Stimulated activated CD8-positive, alpha-beta memory T cell treated with anti-CD3 and anti-CD28 coated beads, Interleukin-12 subunit alpha, Interleukin-12 subunit beta, amount 100 ng/mL, for 24 hours (primary cell): ENCODE data around the gene CITED2.
"Not testable (repeated sequence)": the region's sequence is repeated elsewhere in the genome, so short reads cannot be mapped to it uniquely, and the experiment has no call there.

Experiments
- DNase-seq: peaks from one replicate; pipeline ENCODE4 v3.0.0-alpha.2; 2020; ENCODE audit errors: extremely low read depth

The CITED2 gene

GRCh38 chr6:139364302-139364981 lies 10.0 kb downstream of the CITED2 start:
- DNase-seq: no peak

- DNase-seq: not testable (repeated sequence)
These were observed 10.7 kb downstream of the CITED2 start for GRCh38 chr6:139363797-139364196.

GRCh38 chr6:139363123-139363522 lies 11.3 kb downstream of the CITED2 start:
- not testable (repeated sequence) for DNase-seq

- no peak for DNase-seq
These were observed 13.2 kb downstream of the CITED2 start for GRCh38 chr6:139361211-139361610.

- no peak for DNase-seq
These were observed 17.5 kb downstream of the CITED2 start for GRCh38 chr6:139356924-139357323.

GRCh38 chr6:139355777-139356445 lies 18.5 kb downstream of the CITED2 start:
- no peak for DNase-seq

- DNase-seq: no peak
These were observed 19.3 kb downstream of the CITED2 start for GRCh38 chr6:139355172-139355571.

- no peak for DNase-seq
These were observed 20.3 kb downstream of the CITED2 start for GRCh38 chr6:139354189-139354588.

- no peak for DNase-seq
These were observed 24.9 kb downstream of the CITED2 start for GRCh38 chr6:139349464-139350020.

- DNase-seq: no peak
These were observed 28.1 kb downstream of the CITED2 start for GRCh38 chr6:139346392-139346791.

GRCh38 chr6:139344186-139344963 lies 30.1 kb downstream of the CITED2 start:
- no peak for DNase-seq

GRCh38 chr6:139343052-139343750 lies 31.2 kb downstream of the CITED2 start:
- no peak for DNase-seq

- no peak for DNase-seq
These were observed 33.4 kb downstream of the CITED2 start for GRCh38 chr6:139341060-139341459.

- DNase-seq: no peak
These were observed 35.7 kb downstream of the CITED2 start for GRCh38 chr6:139338795-139339194.

- DNase-seq: no peak
These were observed 36.6 kb downstream of the CITED2 start for GRCh38 chr6:139337830-139338229.

GRCh38 chr6:139337001-139337400 lies 37.4 kb downstream of the CITED2 start:
- DNase-seq: no peak

- no peak for DNase-seq
These were observed 38.0 kb downstream of the CITED2 start for GRCh38 chr6:139336488-139336887.

- no peak for DNase-seq
These were observed 38.8 kb downstream of the CITED2 start for GRCh38 chr6:139335447-139336210.

- DNase-seq: no peak
These were observed 39.5 kb downstream of the CITED2 start for GRCh38 chr6:139334806-139335446.

GRCh38 chr6:139330826-139331500 lies 43.5 kb downstream of the CITED2 start:
- DNase-seq: no peak
